ENCODE results near the gene CXCR5. TPM values are rescaled to one million over a fixed set of nuclear protein-coding genes. Genes with fewer than 3 reads are reported as not detected.
A peak's percentile ranks its signal among the peaks of the same experiment; 100 is the strongest.

CXCR5 gene
- total and polyA plus RNA-seq, 8 donors: 0.10 TPM; not detected in 7

GRCh38 chr11:118892964-118893363 is 9.3 kb downstream of the CXCR5 start:
- no peak for TF ChIP-seq CTCF (IDR thresholded peaks at IDR 0.05)

GRCh38 chr11:118893662-118894061 is 10.0 kb downstream of the CXCR5 start:
- TF ChIP-seq CTCF (IDR thresholded peaks at IDR 0.05): no peak
- Histone ChIP-seq H3K36me3 (peaks cover 0 to 21% of the 10 kb centered on the region in 2 donors), H3K27me3 (no peaks in the 10 kb centered on the region), H3K4me3 (no peak overlapping the region), H3K4me1 (peaks cover 0 to 23% of the 10 kb centered on the region in 2 donors), H3K9me3 (no peaks in the 10 kb centered on the region), H3K27ac (no peak overlapping the region)
- no peak for ATAC-seq
- peak in 1 of 4 donors; percentile 70 for DNase-seq
- intact Hi-C loops (cut with DNase I): no loop called here

More at GRCh38 chr11:118892964-118893363, 9.3 kb downstream of the CXCR5 start:
- ATAC-seq: no peak
- no peaks in the 10 kb centered on the region for H3K27me3 ChIP-seq
- no peak overlapping the region for H3K27ac ChIP-seq
- H3K9me3 ChIP-seq: no peaks in the 10 kb centered on the region
- H3K4me1 ChIP-seq: peaks cover 0 to 26% of the 10 kb centered on the region in 2 donors
- intact Hi-C loops (cut with DNase I): no loop called here
- peaks cover 0 to 16% of the 10 kb centered on the region in 2 donors for H3K36me3 ChIP-seq
- H3K4me3 ChIP-seq: no peak overlapping the region
- no peak for DNase-seq

DNA sequence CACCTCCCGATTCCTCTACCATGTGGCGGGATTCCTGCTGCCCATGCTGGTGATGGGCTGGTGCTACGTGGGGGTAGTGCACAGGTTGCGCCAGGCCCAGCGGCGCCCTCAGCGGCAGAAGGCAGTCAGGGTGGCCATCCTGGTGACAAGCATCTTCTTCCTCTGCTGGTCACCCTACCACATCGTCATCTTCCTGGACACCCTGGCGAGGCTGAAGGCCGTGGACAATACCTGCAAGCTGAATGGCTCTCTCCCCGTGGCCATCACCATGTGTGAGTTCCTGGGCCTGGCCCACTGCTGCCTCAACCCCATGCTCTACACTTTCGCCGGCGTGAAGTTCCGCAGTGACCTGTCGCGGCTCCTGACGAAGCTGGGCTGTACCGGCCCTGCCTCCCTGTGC is 10.5 kb downstream of the CXCR5 start:
- H3K27ac ChIP-seq: no peak overlapping the region
- H3K4me3 ChIP-seq: no peak overlapping the region
- H3K27me3 ChIP-seq: no peaks in the 10 kb centered on the region
- H3K36me3 ChIP-seq: peaks cover 0 to 26% of the 10 kb centered on the region in 2 donors
- DNase-seq (peak in 1 of 4 donors; percentile 67), ATAC-seq (no peak)
- H3K9me3 ChIP-seq: no peaks in the 10 kb centered on the region
- intact Hi-C loops (cut with DNase I): no loop called here
- H3K4me1 ChIP-seq: peaks cover 0 to 23% of the 10 kb centered on the region in 2 donors
- no peak for TF ChIP-seq CTCF (IDR thresholded peaks at IDR 0.05)

GRCh38 chr11:118895093-118896039 is 11.7 kb downstream of the CXCR5 start:
- ATAC-seq: no peak
- Histone ChIP-seq H3K27ac (no peak overlapping the region), H3K36me3 (peaks cover 0 to 38% of the 10 kb centered on the region in 2 donors), H3K27me3 (no peaks in the 10 kb centered on the region), H3K4me3 (no peak overlapping the region), H3K4me1 (peaks cover 0 to 23% of the 10 kb centered on the region in 2 donors), H3K9me3 (no peaks in the 10 kb centered on the region)
- TF ChIP-seq CTCF (IDR thresholded peaks at IDR 0.05): no peak
- intact Hi-C loops (cut with DNase I): no loop called here
- peak in 1 of 4 donors; percentile 75 for DNase-seq

GRCh38 chr11:118896472-118896913 is 12.8 kb downstream of the CXCR5 start:
- intact Hi-C loops (cut with DNase I): no loop called here
- Histone ChIP-seq H3K9me3 (no peaks in the 10 kb centered on the region), H3K27ac (peak overlapping the region in 1 of 2 donors; percentile 63), H3K4me1 (peaks cover 0 to 23% of the 10 kb centered on the region in 2 donors), H3K36me3 (peaks cover 0 to 49% of the 10 kb centered on the region in 2 donors), H3K4me3 (no peak overlapping the region), H3K27me3 (no peaks in the 10 kb centered on the region)
- ATAC-seq (no peak), DNase-seq (peak in 1 of 4 donors; percentile 79)
- TF ChIP-seq CTCF (IDR thresholded peaks at IDR 0.05): no peak
